Measurements from ENCODE around the gene TRIM29. TPM values are rescaled to one million over a fixed set of nuclear protein-coding genes. Genes with fewer than 3 reads are reported as not detected.
"Not testable (repeated sequence)": the region's sequence is repeated elsewhere in the genome, so short reads cannot be mapped to it uniquely, and the experiment has no call there.

TRIM29 gene
- total RNA-seq (2014; rRNA removed; shearing (Covaris generic); ENCODE audit: low replicate concordance): not detected in 2 replicates

- no peaks in the 10 kb centered on the region for H3K9me3 ChIP-seq
- no peak within 1 kb of the TSS for H3K4me3 ChIP-seq
- H3K36me3 ChIP-seq: no peaks in the 10 kb centered on the region
- DNase-seq: no peak
- no peaks in the 10 kb centered on the region for H3K27me3 ChIP-seq
Observed at GRCh38 chr11:120137611-120138521, at the start of gene TRIM29. Gene TRIM29, minus strand, starts transcription at chr11:120138113. Its CDS starts 82 bp downstream, at chr11:120138031.

- no peak for DNase-seq
- Histone ChIP-seq H3K36me3 (no peaks in the 10 kb centered on the region), H3K27me3 (no peaks in the 10 kb centered on the region), H3K4me3 (no peak overlapping the region), H3K9me3 (no peaks in the 10 kb centered on the region)
Observed at GRCh38 chr11:120186774-120187591, 49.1 kb upstream of the TRIM29 start.

- H3K27me3 ChIP-seq: no peaks in the 10 kb centered on the region
- DNase-seq: no peak
- no peak overlapping the region for H3K4me3 ChIP-seq
- no peaks in the 10 kb centered on the region for H3K36me3 ChIP-seq
- no peaks in the 10 kb centered on the region for H3K9me3 ChIP-seq
Observed at GRCh38 chr11:120186456-120186773, 48.5 kb upstream of the TRIM29 start.

- Histone ChIP-seq H3K36me3 (no peaks in the 10 kb centered on the region), H3K4me3 (no peak overlapping the region), H3K27me3 (no peaks in the 10 kb centered on the region), H3K9me3 (no peaks in the 10 kb centered on the region)
- no peak for DNase-seq
Observed at GRCh38 chr11:120185706-120186455, 48.0 kb upstream of the TRIM29 start.

GRCh38 chr11:120184946-120185705 lies 47.2 kb upstream of the TRIM29 start:
- Histone ChIP-seq H3K36me3 (no peaks in the 10 kb centered on the region), H3K9me3 (no peaks in the 10 kb centered on the region), H3K27me3 (no peaks in the 10 kb centered on the region), H3K4me3 (no peak overlapping the region)
- DNase-seq: no peak

- Histone ChIP-seq H3K27me3 (no peaks in the 10 kb centered on the region), H3K4me3 (no peak overlapping the region), H3K36me3 (no peaks in the 10 kb centered on the region), H3K9me3 (no peaks in the 10 kb centered on the region)
- no peak for DNase-seq
Observed at GRCh38 chr11:120184371-120184945, 46.5 kb upstream of the TRIM29 start.

GRCh38 chr11:120183701-120184141 lies 45.8 kb upstream of the TRIM29 start:
- Histone ChIP-seq H3K36me3 (no peaks in the 10 kb centered on the region), H3K9me3 (no peaks in the 10 kb centered on the region), H3K4me3 (no peak overlapping the region), H3K27me3 (no peaks in the 10 kb centered on the region)
- no peak for DNase-seq

GRCh38 chr11:120182790-120183491 lies 45.0 kb upstream of the TRIM29 start:
- peak; percentile 51 for DNase-seq
- Histone ChIP-seq H3K27me3 (no peaks in the 10 kb centered on the region), H3K36me3 (no peaks in the 10 kb centered on the region), H3K4me3 (no peak overlapping the region), H3K9me3 (no peaks in the 10 kb centered on the region)

GRCh38 chr11:120182372-120182771 lies 44.5 kb upstream of the TRIM29 start:
- Histone ChIP-seq H3K36me3 (no peaks in the 10 kb centered on the region), H3K4me3 (no peak overlapping the region), H3K27me3 (no peaks in the 10 kb centered on the region), H3K9me3 (no peaks in the 10 kb centered on the region)
- no peak for DNase-seq

GRCh38 chr11:120181376-120181975 lies 43.6 kb upstream of the TRIM29 start:
- Histone ChIP-seq H3K9me3 (no peaks in the 10 kb centered on the region), H3K27me3 (no peaks in the 10 kb centered on the region), H3K4me3 (no peak overlapping the region), H3K36me3 (no peaks in the 10 kb centered on the region)
- DNase-seq: no peak

GRCh38 chr11:120180551-120181232 lies 42.8 kb upstream of the TRIM29 start:
- DNase-seq: no peak
- no peak overlapping the region for H3K4me3 ChIP-seq
- no peaks in the 10 kb centered on the region for H3K27me3 ChIP-seq
- H3K36me3 ChIP-seq: no peaks in the 10 kb centered on the region
- no peaks in the 10 kb centered on the region for H3K9me3 ChIP-seq

GRCh38 chr11:120180063-120180462 lies 42.1 kb upstream of the TRIM29 start:
- not testable (repeated sequence) for DNase-seq, H3K36me3 ChIP-seq, H3K4me3 ChIP-seq, H3K27me3 ChIP-seq, H3K9me3 ChIP-seq

- Histone ChIP-seq H3K4me3 (no peak overlapping the region), H3K9me3 (no peaks in the 10 kb centered on the region), H3K36me3 (no peaks in the 10 kb centered on the region), H3K27me3 (no peaks in the 10 kb centered on the region)
- DNase-seq: no peak
Observed at GRCh38 chr11:120179057-120179672, 41.3 kb upstream of the TRIM29 start.

GRCh38 chr11:120178561-120179056 lies 40.7 kb upstream of the TRIM29 start:
- Histone ChIP-seq H3K36me3 (no peaks in the 10 kb centered on the region), H3K9me3 (no peaks in the 10 kb centered on the region), H3K27me3 (no peaks in the 10 kb centered on the region; the same call in 1 of the 2 replicates), H3K4me3 (no peak overlapping the region)
- no peak for DNase-seq
